Measurements from ENCODE around the gene ADAMTS10. TPM values are rescaled to one million over a fixed set of nuclear protein-coding genes. Genes with fewer than 3 reads are reported as not detected.
"Not testable (repeated sequence)": the region's sequence is repeated elsewhere in the genome, so short reads cannot be mapped to it uniquely, and the experiment has no call there.

ADAMTS10 gene
- 10 to 100 TPM in 11 of 12 donors, not detected in 1; 16.4 to 64.6 (median 28.3) TPM for polyA plus RNA-seq (ENCODE audit: insufficient read length in 12 of 12)
- long read RNA-seq, donor 1 = 0 reads
- long read RNA-seq, donor 2, partial matches to known transcripts = 0 of 3 reads
- long read RNA-seq, donor 2, other reads (novel, unspliced or antisense) = 0 of 3 reads
- long read RNA-seq, donor 3 = 0 reads
- long read RNA-seq, donor 4 = 0 reads
- long read RNA-seq, donor 5 = 0 reads
- long read RNA-seq, donor 6 = 0 reads
- long read RNA-seq, donor 7 = 0 reads
- long read RNA-seq, donor 8, partial matches to known transcripts = 0 of 1 reads
- long read RNA-seq, donor 8, other reads (novel, unspliced or antisense) = 0 of 1 reads
- long read RNA-seq, donor 9 = 0 reads
- long read RNA-seq, donor 10, partial matches to known transcripts = 0 of 1 reads
- long read RNA-seq, donor 10, other reads (novel, unspliced or antisense) = 0 of 1 reads
- long read RNA-seq, donor 11, partial matches to known transcripts = 0 of 2 reads
- long read RNA-seq, donor 11, other reads (novel, unspliced or antisense) = 0 of 2 reads

DNA sequence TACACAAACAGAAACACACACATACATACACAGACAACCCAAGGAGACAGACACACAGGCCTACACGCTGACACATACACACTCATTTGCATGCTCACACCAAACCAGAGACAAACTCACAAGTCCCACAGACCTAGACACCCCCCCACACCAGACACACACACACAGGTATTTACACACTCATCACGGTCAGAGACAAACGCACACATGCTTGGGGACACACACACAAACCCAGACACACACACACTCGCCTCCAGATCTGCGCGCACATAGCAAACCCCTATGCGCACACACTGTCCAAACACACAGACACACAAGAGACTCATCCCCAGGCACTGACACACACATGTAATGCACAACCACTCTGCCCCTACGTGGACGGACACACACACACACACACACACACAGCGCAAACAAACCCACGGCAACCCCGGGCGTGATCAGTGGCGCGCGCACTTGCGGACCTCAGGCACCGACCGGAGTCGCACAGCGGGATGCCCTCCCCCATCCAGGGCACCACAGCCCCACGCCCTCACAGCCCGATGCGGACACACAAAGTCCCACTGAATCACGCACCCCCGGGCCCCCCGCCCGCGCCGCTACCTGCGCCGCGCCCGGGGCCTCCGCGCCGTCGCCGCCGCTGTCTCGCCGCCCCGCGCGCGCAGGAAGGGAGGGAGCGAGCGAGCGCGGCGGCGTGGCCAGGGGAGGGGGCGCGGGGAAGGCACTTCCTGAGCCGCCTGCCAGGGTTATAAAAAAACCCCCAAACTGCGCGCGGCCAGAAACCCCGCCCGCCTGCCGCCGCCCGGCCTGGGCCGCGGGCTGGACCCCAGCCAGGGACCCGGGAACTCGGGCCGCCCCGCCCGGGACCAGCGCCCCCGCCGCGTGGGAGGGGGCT, at the start of gene ADAMTS10:
ADAMTS10 (minus strand) TSS at position 675 of the 895 bp plus-strand sequence. CDS start 5,005 bp downstream, outside the sequence.
- DNase-seq = peak; percentile 51

- DNase-seq = no peak
Measured at GRCh38 chr19:8659905-8660304, 49.4 kb upstream of the ADAMTS10 start.

DNA sequence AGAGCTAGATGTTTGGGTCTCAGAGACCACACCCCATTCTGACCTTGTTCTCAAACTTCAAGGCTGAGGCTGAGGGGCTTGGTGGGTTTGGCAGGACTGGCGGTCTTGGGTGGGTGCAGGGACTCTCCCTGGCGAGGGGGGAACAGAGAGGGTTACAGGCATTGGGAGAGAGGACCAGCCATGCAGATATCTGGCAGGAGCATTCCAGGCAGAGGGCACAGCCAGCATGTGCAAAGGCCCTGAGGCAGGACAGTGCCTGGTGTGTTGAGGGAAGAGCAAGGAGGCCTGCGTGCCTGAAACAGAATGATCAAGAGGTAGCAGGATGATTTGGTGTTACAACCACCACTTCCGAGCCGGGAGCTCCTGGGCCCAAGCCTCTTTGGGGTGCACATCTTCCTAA, 47.4 kb upstream of the ADAMTS10 start:
- no peak for DNase-seq

- DNase-seq = no peak
Measured at GRCh38 chr19:8655340-8655709, 44.8 kb upstream of the ADAMTS10 start.

DNA sequence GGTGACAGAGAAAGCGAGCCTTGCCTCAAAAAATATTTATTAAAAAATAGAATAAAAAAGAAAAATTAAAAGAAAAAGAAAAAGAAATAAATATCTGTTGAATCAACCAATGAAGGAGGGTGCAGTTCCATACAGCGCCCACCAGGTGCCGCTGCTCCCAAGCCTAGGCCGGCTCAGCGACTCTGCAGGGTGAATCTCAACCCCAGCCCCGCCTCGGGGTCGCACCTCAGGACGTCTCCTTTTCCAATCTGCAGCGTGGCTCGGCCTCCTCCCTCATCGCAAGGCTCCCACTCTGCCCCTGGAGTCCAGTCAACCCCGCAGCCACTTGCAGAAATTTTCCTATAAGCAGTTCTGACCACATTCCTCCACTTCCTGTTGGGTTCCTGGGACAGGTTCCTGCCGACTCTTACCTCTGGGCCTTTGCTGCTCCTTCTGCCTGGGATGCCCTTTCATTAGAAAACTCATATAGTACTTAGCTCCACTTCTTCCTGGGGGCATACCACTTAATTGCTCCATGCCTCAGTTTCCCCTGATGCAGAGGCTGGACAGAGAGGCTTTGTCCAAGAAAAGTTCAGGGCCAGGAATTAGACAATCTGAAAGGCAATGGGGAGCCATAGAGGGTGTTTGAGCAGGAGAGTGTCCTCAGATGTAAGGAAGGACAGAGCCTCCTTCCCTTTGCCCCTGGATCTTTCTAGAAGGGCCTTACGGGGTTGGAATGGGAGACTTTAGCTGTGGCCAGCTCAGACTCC, 44.2 kb upstream of the ADAMTS10 start:
- peak; percentile 43 for DNase-seq

DNA sequence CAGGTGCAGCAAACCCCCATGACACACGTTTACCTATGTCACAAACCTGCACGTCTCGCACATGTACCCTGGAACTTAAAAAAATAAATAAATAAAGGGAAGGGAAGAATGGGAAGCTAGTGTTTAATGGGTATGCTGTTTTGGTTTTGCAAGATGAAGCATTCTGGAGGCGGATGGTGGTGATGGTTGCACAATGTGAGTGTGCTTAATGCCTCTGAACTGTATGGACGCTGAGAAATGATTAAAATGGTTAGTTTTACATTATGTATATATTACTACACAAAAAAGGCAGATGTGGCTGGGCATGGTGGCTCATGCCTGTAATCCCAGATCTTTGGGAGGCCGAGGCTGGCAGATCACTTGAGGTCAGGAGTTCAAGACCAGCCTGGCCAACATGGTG, 37.7 kb upstream of the ADAMTS10 start:
- no peak for DNase-seq

GRCh38 chr19:8643860-8644653, 33.5 kb upstream of the ADAMTS10 start:
- DNase-seq = no peak

DNA sequence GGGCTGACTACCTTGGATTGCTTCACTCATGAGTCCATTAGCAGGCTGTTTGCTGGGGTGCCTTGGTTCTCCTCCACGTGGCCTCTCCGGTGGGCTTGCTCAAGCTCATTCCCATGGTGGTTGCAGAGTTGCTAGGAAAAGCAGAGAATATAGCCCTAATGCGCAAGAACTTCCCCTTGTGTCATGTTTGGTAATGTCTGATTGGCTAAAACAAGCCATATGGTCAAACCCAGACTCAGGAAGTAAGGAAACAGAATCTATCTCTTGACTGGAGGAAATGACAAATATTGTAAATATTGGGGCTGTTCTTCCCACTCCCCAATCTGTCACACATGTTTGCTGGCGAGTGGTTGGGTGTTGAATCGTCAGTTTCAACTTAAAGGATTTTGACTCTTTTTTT, 32.0 kb upstream of the ADAMTS10 start:
- DNase-seq = no peak

DNA sequence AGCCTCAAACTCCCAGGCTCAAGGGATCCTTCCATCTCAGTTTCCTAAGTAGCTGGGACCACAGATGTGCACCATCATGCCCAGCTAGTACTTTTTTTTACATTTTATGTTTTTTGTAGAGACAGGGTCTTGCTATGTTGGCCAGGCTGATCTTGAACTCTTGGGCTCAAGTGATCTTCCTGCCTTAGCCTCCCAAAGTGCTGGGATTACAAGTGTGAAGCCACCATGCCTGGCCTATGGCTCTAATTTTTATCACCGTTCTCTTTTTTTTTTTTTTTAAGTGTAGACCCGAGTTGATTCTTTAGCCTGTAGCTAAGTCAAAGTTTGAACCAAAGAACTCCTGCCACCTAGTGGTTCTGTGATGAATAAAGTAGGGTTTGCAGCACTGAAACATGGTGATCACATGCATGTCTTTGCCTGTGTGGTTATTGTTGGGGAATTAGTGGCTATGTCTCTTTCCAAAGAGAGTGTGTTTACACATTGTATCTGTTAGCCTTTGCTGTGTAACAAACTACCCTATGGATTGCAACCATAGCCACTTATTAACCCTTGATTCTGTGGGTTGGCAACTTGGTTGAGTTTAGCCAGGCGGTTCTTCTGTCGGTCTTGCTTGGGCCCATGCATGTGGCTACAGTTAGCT, 31.5 kb upstream of the ADAMTS10 start:
- no peak for DNase-seq

DNA sequence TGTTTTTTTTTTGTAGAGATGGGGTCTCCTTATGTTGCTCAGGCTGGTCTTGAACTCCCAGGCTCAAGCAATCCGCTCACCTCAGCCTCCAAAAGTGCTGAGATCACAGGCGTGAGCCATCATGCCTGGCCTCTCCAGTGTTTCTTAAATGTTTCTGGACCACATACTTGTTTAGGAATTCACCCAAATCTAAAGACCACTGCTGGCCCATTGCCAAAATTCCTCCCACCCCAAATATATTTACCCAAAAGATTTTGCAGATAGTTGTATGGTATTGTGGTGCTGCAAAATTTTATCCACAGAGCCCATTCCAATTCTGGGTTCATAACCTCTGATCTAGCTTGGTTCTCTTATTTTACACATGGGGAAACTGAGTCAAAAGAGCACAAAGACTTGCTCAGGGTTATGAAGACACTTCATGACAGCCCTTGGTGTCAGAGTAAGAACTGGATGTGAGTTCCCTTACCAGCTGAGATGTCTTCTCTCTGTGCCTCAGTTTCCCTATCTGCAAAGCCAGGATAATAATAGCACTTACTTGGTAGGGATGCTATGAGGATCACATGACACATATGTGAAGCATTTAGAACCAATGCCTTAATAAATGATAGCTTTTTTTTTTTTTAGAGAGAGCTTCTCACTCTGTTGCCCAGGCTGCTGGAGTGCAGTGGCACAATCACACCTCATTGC, 30.8 kb upstream of the ADAMTS10 start:
- no peak for DNase-seq

- DNase-seq = no peak
Measured at GRCh38 chr19:8640402-8641004, 30.0 kb upstream of the ADAMTS10 start.

DNA sequence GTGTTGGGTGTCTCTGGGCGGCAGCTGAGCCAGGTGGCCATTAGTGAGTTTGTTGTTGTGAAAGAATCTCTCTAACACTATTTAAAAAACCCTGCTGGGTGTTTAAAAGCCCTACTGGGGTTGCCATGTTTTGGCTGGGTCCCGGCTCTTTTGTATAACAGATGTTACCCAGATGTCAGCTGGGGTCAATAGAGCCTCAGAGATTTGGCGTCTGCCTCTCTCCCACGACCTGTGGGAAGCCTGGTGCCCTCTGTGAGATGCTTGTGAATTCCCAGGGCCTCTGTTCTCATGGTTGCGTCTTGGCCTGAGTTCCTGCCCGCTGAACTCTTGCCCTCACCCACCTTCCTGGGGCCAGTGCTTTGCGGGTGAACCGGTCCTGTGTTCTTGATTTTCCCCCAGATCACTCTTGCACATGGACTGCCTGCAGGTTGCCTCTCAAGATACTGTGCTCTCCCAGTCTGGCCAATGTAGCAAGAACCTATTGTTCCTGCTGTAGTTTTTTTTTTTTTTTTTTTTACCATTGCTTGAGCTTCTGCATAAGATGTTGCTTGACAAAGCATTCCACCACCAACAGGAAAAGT, 29.4 kb upstream of the ADAMTS10 start:
- no peak for DNase-seq

DNA sequence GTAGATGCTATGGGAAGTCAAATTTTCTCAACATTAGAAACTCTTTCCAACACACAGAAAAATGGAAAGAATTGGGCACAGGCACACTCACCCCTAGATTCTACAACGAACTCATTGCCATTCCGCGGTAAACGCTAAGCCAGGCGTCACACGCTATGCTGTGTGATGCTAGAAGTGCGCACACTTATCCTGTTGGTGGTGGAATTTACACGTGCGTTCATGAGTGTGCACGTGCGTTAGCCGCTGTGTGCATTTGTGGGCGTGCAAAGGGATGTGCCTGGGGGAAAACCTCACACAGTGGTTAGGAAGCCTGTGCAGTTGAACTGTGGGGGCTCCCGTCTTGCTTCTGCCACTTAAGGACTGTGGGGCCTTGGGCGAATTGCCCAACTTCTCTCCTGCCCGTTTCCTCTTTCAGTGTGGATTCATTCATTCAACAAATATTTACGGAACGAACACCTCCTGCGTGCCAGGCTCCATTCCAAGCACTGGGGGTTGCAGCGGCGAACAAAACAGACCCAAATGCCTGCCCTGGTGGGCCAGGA, 27.6 kb upstream of the ADAMTS10 start:
- no peak for DNase-seq

DNA sequence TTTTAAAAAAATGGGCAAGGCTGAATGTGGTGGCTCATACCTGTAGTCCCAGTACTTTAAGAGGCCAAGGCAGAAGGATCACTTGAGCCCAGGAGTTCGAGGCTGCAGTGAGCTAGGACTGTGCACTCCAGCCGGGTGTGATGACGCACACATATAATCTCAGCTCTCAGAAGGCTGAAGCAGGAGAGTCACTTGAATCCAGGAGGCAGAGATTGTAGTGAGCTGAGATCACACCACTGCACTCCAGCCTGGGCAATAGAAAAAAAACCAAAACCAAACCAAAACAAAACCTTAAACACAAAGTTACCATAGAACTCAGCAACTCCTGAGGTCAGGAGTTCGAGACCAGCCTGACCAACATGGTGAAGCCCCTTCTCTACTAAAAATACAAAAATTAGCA, 26.6 kb upstream of the ADAMTS10 start:
- DNase-seq = not testable (repeated sequence)

GRCh38 chr19:8635422-8635821, 24.9 kb upstream of the ADAMTS10 start:
- no peak for DNase-seq

- no peak for DNase-seq
Measured at GRCh38 chr19:8631425-8631819, 20.9 kb upstream of the ADAMTS10 start.

- no peak for DNase-seq
Measured at GRCh38 chr19:8630796-8631424, 20.4 kb upstream of the ADAMTS10 start.

DNA sequence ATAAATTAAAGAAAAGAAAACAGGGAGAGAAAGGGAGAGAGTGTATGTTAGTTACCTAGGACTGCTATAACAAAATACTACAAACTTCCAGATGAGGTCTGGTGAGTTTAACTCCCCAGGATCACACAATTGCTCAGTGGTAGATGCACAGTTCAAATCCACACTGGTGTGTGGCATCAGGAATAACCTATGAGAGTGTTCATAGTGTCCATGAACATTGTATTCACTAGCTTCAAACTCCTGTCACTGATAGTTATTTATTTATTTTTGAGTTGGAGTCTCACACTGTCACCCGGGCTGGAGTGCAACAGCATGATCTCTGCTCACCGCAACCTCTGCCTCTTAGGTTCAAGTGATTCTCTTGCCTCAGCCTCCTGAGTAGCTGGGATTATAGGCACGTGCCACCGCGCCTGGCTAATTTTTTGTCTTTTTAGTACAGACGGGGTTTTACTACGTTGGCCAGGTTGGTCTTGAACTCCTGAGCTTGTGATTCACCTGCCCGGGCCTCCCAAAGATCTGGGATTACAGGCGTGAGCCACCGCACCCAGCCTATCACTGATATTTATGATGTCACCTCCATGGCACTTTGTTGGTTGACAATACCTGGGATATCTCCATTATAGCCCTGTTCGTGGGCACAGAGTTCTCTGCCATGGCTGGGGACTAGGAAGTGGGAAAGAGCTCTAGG, 19.6 kb upstream of the ADAMTS10 start, which contains the start of gene NFILZ:
NFILZ (plus strand) TSS at position 638 of the 688 bp plus-strand sequence. CDS start 46,133 bp downstream, outside the sequence.
- no peak for DNase-seq
